Right atrium auricular region (tissue), 2 donors: ENCODE measurements around the gene PIF1. TPM values are rescaled to one million over a fixed set of nuclear protein-coding genes. Genes with fewer than 3 reads are reported as not detected.

Experiments
- DNase-seq: peaks from one replicate; pipeline ENCODE4 v3.0.0-alpha.2; 2019; ENCODE audit warnings: low spot score
- H3K27ac ChIP-seq, 2 donors: fragments of 200-600 bp; sonication (generic); 1 replicate in 1 of 2; 2 replicates in 1 of 2; pipeline ENCODE4 v1.5.1; 2016 to 2019
- H3K27me3 ChIP-seq, 2 donors: fragments of 200-600 bp; sonication (generic); one replicate each; pipeline versions ENCODE4 v1.5.1 to v1.6.0; 2017 to 2019
- H3K36me3 ChIP-seq: fragments of 200-600 bp; sonication (generic); one replicate; pipeline ENCODE4 v1.5.1; 2016
- H3K4me1 ChIP-seq, 2 donors: fragments of 200-600 bp; sonication (generic); one replicate each; pipeline versions ENCODE4 v1.5.1 to v1.6.0; 2017 to 2019
- H3K4me3 ChIP-seq, 2 donors: fragments of 200-600 bp; sonication (generic); 1 replicate in 1 of 2; 2 replicates in 1 of 2; pipeline ENCODE4 v1.5.1; 2017 to 2019; ENCODE audit warnings: mild to moderate bottlenecking in 1 of 2, moderate library complexity in 1 of 2
- H3K9me3 ChIP-seq, 2 donors: fragments of 200-600 bp; sonication (generic); one replicate each; pipeline ENCODE4 v1.5.1; 2019
- CTCF ChIP-seq, 2 donors: fragments of 200-600 bp; sonication (generic); IDR thresholded peaks; one replicate each; pipeline ENCODE4 v1.5.1; 2019; ENCODE audit warnings: antibody characterized with exemption in 2 of 2
- total RNA-seq, 2 donors: library from RNA; depleted of rRNA; stranded (reverse); fragments of >200 nt; gene quantifications; one replicate each; pipeline ENCODE4 v1.1.0, GENCODE V29; 2016

Gene PIF1, protein sequence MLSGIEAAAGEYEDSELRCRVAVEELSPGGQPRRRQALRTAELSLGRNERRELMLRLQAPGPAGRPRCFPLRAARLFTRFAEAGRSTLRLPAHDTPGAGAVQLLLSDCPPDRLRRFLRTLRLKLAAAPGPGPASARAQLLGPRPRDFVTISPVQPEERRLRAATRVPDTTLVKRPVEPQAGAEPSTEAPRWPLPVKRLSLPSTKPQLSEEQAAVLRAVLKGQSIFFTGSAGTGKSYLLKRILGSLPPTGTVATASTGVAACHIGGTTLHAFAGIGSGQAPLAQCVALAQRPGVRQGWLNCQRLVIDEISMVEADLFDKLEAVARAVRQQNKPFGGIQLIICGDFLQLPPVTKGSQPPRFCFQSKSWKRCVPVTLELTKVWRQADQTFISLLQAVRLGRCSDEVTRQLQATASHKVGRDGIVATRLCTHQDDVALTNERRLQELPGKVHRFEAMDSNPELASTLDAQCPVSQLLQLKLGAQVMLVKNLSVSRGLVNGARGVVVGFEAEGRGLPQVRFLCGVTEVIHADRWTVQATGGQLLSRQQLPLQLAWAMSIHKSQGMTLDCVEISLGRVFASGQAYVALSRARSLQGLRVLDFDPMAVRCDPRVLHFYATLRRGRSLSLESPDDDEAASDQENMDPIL
- total RNA-seq, result under 1 TPM; 0.28 to 0.56 TPM

DNA sequence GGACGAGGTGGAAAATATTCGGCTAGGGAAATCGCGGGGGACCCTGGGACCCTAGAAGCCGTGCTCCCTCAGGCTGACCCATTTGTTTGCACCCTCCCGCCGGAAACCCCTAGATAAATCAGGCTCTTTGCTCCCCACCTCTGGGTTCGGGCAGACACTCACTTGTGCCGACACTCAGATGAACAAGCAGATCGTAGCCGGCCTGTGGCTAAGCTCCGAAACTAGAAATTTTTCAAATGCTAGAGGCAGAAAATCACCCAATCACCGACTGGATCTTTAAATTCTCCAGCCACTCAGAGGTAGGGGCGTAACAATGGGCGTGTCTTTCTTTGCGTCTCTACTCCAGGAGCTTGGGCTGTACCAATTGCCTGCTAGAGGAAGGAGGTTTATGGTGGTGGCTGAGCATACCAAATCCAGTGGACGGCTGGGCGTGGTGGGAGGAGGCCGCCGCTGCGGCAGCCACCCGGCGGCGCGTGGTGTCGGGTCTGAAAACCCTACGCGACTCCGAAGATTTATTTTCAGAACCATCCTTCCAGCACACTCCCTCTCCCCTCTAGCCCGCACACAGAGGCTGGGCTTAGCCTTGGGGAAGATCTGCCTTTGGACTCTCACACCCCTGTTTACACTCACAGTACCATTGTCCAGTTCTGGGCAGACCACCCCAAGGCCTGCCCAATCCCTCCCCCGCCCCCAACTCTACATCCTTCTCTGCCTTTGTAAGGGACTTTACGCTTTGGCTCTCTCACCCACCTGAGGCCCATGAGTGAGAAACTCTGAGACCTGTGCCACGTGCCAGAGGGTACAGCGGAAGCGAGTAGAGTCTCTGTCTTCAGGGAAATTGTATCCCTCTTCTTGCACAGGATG is at the start of gene PIF1:
TSS of gene PIF1 (minus strand) at position 217 of the 864 bp plus-strand sequence. CDS start 1,312 bp downstream, outside the sequence.
- Histone ChIP-seq H3K4me1 (peaks cover 0 to 25% of the 10 kb centered on the region in 2 donors), H3K9me3 (no peaks in the 10 kb centered on the region), H3K27ac (peak within 1 kb of the TSS; percentile 73 to 76), H3K27me3 (no peaks in the 10 kb centered on the region), H3K4me3 (peak within 1 kb of the TSS; percentile 27 to 54), H3K36me3 (no peaks in the 10 kb centered on the region)
- DNase-seq, result peak; percentile 95
- no peak for TF ChIP-seq CTCF (IDR thresholded peaks at IDR 0.05)

GRCh38 chr15:64870353-64870752 is 44.9 kb upstream of the PIF1 start:
- peaks cover 11% of the 10 kb centered on the region for H3K36me3 ChIP-seq
- no peaks in the 10 kb centered on the region for H3K9me3 ChIP-seq
- no peak for TF ChIP-seq CTCF (IDR thresholded peaks at IDR 0.05)
- no peak overlapping the region for H3K27ac ChIP-seq
- H3K4me3 ChIP-seq, result no peak overlapping the region
- H3K4me1 ChIP-seq, result peaks cover 0 to 9% of the 10 kb centered on the region in 2 donors
- H3K27me3 ChIP-seq, result no peaks in the 10 kb centered on the region
- no peak for DNase-seq

GRCh38 chr15:64869501-64869900 is 44.1 kb upstream of the PIF1 start:
- Histone ChIP-seq H3K36me3 (peaks cover 19% of the 10 kb centered on the region), H3K4me3 (no peak overlapping the region), H3K4me1 (peaks cover 0 to 15% of the 10 kb centered on the region in 2 donors), H3K27me3 (no peaks in the 10 kb centered on the region), H3K27ac (no peak overlapping the region), H3K9me3 (no peaks in the 10 kb centered on the region)
- DNase-seq, result no peak
- no peak for TF ChIP-seq CTCF (IDR thresholded peaks at IDR 0.05)

GRCh38 chr15:64865998-64866520 is 40.6 kb upstream of the PIF1 start:
- DNase-seq, result no peak
- H3K4me1 ChIP-seq, result peaks cover 0 to 7% of the 10 kb centered on the region in 2 donors
- no peak overlapping the region for H3K4me3 ChIP-seq
- H3K36me3 ChIP-seq, result peaks cover 37% of the 10 kb centered on the region
- no peaks in the 10 kb centered on the region for H3K27me3 ChIP-seq
- H3K27ac ChIP-seq, result no peak overlapping the region
- TF ChIP-seq CTCF (IDR thresholded peaks at IDR 0.05), result no peak
- no peaks in the 10 kb centered on the region for H3K9me3 ChIP-seq

GRCh38 chr15:64865126-64865997 is 39.9 kb upstream of the PIF1 start:
- Histone ChIP-seq H3K36me3 (peaks cover 44% of the 10 kb centered on the region), H3K4me3 (no peak overlapping the region), H3K27me3 (no peaks in the 10 kb centered on the region), H3K4me1 (peaks cover 0 to 7% of the 10 kb centered on the region in 2 donors), H3K9me3 (no peaks in the 10 kb centered on the region), H3K27ac (no peak overlapping the region)
- no peak for DNase-seq
- TF ChIP-seq CTCF (IDR thresholded peaks at IDR 0.05), result no peak
